Measurements from ENCODE around the gene RAB6B.

The RAB6B gene

DNA sequence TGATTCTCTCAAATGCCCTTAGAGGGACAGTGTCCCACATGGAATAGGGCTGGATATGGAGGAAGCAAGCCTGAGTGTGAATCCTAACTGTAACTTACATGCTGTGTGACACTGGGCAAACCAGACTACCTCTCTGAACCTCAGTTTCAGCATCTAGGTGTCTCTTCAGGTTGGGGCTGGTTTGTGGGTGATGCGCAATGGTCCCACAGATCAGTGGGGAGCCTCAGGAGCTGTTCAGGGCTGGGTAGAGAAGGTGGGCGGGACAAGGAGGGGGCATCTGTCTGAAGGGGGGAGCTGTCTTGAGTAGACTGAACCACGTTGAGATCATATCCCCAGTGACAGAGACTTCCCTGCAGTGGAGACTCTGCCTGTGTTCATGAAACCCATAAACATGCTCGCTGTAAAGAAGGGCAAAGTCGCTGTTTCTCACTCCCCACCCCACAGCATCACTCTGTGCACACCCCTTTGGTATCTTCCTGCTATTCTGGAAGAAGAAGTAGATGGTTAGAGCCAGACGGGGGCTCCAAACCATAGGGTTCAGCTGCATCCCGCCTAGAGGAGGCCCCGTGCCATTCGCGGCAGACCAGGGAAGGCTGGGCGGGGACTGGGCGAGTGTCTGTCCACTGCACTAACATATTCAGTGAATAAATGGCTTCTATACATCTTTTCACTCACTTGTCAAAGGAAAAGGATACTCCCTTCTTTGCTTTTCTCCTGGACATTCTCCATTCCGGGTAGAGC, 61.6 kb downstream of the RAB6B start:
- DNase-seq: no peak

DNA sequence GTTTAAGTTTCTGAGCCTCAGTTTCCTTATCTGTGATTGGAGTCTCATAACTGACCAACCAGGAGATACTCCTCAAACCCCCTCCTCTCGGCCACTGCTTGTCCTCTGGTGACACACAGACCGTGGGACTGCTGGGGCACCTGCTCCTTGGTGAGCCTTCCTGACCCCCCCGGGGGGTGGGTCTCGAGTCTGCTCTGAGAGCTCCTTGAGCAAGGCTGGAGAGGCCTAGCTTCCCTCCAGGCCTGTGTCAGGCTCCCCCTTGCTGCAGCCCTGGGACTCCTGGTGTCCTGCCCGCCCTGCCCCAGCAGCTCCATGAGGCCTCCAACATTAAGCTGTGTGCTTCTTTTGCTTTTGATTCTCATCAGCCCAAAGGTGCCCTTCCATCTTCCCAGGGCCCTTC, 62.4 kb downstream of the RAB6B start:
- DNase-seq: no peak

GRCh38 chr3:133832802-133833144, 62.9 kb downstream of the RAB6B start:
- no peak for DNase-seq

DNA sequence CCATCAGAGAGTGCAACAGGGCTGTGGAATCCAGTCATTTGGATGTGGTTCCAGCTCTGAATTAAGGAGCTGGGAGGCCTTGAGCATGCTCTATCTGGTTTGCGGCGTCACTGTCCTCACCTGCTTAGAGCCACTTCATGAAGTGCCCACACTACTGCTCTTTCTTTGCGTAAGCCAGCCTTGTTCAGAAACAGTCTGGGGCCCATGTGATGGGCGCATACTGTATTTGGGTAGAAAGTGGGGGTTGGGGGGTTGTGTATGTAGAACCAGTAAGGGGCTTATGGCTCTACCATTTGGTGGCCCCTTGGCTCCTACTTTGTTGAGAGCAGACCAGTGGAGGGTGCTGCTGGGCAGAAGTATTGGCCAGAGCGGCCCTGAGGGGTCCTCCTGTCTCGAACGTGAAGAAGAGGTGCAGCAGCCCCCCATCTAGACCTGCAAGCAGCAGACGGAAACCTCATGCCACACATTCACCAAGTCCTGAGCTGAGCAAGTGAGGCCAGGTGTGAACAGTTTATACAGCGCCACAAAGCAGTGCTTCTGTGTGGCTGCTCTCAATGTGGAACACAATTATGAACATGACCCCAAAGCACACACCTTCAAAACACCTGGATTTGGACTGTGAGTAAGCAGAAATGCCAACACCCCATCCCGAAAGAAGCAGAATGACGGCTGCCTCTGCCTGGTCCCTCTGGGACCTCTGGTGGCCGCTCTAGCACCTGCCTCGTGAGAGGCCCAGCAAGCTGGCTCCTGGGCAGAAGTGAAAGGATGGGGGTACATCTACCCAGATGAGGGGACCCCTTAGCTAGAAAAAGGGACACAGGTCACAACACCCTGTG, 63.5 kb downstream of the RAB6B start:
- DNase-seq: no peak

DNA sequence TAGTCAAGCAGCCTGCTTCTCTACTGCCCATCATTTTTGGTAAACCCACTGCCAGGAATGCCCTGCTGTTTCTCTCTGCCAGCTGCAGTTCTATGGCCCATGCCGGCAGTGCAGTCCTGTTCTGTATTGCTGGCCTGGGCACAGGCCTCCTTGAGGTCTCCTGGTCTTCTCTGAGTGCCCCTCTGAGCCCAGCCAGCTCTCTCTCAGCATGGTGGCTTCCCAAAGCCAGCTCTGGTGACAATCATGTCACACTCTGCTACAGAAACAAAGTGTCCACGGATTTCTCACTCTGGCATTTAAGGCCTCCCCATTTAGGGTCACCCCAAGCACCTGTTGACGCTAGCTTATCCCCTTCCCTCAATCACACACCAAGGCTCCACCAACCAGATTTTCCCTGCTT, 65.6 kb downstream of the RAB6B start:
- no peak for DNase-seq

DNA sequence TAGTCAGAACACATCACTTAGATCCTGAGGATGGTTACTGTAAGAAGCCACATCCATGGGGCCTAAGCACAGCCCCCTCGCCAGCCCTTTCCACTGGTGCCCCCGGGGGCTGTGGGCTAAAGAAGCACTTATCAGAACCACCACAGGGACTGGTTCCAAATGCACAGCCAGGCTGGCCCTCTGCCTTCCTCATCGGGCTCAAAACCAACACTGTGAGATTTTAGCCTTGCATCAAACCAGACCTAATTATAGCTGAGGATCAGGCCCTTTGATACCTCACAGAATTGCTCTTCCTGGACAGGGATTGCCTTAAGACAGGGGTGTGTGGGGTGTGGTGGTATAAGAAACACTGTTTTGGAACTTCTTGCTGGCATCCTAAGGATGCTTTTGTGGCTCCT, 66.4 kb downstream of the RAB6B start:
- no peak for DNase-seq

GRCh38 chr3:133828576-133829309, 66.9 kb downstream of the RAB6B start:
- DNase-seq: no peak

DNA sequence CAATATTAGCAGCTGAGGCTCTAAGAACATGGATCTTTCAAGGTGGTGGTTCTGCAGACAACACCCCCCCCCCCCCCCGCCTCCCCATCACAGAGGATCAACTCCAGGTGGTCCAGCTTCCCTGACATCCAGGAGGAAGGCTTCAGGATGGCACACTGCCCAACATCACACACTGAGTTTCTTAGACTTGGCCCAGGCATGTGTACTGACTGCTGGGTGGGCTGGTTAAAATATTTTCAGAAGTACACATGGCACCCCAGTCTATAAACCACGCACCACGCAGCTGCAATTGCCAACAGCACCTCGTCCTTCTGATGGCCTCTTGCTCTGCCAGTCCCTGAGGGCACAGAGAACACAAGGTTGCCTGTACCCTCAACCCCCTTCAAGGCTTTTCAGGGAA, 68.0 kb downstream of the RAB6B start:
- no peak for DNase-seq

DNA sequence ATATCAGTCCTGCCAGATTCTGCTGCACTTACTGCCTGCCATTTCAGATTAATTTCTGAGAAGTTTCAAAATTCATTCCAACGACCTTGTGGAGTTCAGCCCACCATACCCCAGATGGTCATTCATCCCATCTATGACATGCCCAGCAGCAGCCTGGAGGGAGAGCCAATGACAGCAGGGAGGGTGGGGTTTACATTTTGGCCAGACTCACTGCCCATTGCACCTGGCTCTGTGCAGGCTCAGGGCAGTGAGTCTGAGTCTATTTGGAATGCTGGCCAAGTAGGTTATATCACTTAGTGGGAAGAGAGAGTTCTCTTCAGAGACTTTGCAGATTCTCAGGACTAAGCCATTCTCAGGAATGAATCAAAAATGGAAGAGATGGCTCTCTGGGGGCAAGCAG, 68.5 kb downstream of the RAB6B start:
- DNase-seq: no peak

DNA sequence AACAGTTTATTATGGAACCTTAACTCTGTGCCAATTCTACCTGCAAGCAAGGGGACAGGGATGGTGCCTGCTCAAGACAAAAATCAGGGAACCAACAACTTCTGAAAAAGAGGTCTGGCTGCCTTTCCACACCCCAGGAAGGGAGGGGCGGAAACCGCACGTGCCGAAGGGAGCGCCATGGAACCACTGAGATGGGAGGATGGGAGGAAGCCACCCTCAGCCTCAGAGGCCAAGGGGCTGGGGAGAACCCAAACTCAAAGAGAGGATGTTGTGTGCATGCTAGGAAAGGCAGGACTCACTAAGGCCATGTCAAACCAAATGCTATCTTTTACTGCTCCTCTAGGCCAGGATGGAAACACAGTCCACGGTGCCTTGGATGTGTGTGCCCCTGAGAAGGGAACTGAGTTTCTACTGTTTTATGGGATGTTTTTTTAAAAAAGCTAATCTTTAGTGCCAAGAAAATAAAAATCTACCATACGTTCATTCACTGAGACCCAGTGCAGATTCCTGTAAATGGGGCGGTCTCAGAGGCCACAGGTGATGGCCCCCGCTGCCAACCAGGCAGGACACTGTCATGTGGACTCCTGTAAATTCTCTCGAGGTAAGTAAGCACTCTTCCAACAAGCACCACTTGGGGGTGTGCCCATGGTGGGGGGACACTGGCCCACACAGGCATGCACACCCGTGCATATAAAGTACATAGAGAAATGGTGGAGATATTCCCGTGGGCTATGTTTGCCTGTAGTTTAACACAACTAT, 69.5 kb downstream of the RAB6B start:
- DNase-seq: no peak

DNA sequence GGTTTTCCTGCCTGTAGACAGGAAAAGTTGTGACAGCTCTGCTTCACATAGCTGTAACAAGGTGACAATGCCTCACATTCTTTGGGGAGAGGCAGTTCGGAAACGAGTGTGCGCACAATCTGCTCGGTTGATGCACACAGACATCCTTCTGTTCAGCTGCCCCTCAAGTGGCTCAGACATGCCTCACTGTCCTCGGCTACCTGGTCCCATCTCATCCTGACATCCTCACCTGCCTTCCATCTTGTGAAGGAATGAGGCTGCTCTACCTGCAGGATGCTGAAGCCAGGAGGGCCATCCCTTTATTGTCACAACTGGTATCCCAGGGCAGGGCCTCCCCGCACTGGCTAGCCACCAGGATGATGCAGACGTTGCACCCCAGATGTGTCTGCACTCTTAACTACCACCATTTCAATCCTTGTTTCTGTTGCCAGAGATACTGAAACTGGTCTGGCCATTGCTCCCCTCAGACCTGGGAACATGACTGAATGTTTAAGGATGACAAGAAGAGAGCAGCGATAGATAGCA, 70.7 kb downstream of the RAB6B start:
- DNase-seq: no peak

- no peak for DNase-seq
Measured at GRCh38 chr3:133821767-133822638, 73.7 kb downstream of the RAB6B start.

DNA sequence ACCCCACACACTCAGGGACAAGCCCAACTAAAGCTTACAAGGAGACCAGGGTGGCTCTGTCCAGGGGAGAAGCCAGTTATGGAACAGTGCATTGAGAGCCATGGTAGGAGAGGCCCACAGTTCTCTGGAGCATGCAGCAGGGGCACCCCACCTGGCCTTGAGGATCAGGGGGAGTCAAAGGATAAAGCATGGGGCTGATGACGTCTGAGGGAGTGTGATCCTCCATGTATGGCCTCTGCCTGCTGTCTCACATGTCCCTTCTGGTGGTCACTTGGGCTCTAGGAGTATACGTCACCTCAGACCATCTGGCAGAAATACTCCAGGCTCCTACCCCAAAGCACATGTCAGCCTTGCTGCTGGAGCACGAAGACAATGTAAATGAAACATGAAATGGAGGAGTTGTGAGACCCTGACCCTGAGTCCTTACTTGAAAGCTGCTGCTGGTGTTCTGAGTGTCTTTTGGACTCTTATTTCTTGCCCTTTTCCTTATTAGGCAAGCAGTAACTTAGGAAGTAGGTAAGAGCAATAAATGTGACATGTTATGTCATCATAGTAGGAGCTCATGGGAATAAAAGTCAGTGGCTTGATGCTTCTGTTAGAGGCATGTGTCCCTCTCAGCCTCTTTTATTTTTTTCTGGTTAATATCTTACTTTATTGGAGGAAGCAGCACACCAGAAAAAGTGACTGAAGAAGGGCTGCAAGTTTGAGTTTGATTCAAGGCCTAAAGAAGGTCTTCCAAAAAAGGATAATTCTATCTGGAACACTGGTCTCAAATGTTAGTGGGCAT, 74.6 kb downstream of the RAB6B start:
- no peak for DNase-seq

DNA sequence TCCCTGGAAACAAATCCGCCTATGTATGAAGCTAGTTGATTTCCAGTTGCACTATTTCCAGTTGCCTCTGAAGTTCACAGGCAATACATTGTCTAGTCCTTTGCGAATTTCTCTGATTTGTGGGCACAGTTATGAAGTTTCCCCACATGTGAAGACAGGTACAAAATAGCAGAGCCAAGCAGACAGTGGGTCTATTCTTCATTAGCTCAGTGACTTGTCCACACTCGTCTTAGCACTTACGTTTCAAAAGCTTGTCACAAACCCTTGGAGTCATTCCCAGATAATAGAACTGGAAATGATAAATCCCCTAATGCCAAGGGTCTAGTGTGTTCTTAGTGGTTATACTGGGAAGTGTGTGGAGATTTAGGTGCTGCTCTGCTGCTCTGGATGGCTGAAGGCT, 75.6 kb downstream of the RAB6B start:
- no peak for DNase-seq

GRCh38 chr3:133815386-133815785, 80.3 kb downstream of the RAB6B start:
- DNase-seq: no peak

- DNase-seq: no peak
Measured at GRCh38 chr3:133812872-133813271, 82.8 kb downstream of the RAB6B start.

DNA sequence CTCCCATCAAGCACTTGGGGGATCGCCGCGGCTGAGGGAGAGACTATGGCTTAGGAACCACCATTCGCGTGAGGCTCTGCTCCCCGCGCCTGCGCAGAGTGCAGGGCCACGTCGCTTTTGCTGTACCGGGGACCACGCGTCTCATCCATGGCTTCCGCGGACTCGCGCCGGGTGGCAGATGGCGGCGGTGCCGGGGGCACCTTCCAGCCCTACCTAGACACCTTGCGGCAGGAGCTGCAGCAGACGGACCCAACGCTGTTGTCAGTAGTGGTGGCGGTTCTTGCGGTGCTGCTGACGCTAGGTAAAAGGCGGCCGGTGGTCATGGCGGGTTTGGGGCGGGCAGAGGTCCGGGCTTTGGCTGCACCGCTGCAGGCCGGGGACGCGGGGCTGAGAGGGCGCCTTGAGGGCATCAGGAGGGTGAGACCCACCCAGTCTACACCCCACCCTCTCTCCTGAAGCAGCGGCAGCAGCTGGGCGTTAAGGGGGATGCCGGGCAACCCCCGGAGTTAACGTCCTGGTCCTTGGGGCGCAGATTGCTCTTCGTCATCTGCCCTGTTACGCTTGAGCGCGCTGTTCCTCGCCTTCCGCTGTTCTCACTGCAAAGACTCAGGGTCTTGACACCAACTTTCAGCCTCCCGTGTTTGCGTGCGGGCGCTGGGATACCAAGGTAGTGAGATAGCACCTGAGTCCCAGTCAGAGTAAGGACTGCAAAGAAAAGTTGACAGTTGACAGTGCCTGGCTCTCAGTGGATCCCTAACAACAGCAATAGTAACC, 89.8 kb downstream of the RAB6B start, which contains the start of gene SRPRB:
TSS of gene SRPRB (plus strand) at position 114 of the 774 bp plus-strand sequence. CDS start at position 148, 34 bp downstream.
- peak; percentile 89 for DNase-seq

- DNase-seq: no peak
Measured at GRCh38 chr3:133805384-133805701, 90.3 kb downstream of the RAB6B start.

- DNase-seq: no peak
Measured at GRCh38 chr3:133804896-133805295, 90.8 kb downstream of the RAB6B start.

GRCh38 chr3:133803469-133803868, 92.2 kb downstream of the RAB6B start:
- no peak for DNase-seq
